HEK293 (cell line): Measurements from ENCODE around the gene ISOC2.

Source experiments
- KLF10 ChIP-seq: fragments of 450-650 bp; IDR thresholded peaks from 2 replicates; pipeline ENCODE4 v1.5.1; 2018; ENCODE audit warnings: missing biosample characterization, mild to moderate bottlenecking, missing genetic modification characterization
- KLF9 ChIP-seq: fragments of 450-650 bp; formaldehyde crosslinking; IDR thresholded peaks from 2 replicates; pipeline ENCODE4 v1.5.1; 2016; ENCODE audit warnings: missing biosample characterization, missing genetic modification characterization, low read depth
- PRDM1 ChIP-seq: fragments of 450-650 bp; formaldehyde crosslinking; IDR thresholded peaks from 2 replicates; pipeline ENCODE4; 2016; ENCODE audit warnings: missing biosample characterization, missing genetic modification characterization
- TCF7L2 ChIP-seq: IDR thresholded peaks from 2 replicates; pipeline ENCODE4 v1.6.1; 2011; ENCODE audit warnings: low read depth, mild to moderate bottlenecking, inconsistent platforms, low read length, moderate library complexity, borderline replicate concordance
- YY1 ChIP-seq: fragments of 450-650 bp; formaldehyde crosslinking; IDR thresholded peaks from 2 replicates; pipeline ENCODE4 v1.5.1; 2018; ENCODE audit warnings: missing biosample characterization, missing genetic modification characterization
- ZBTB1 ChIP-seq: fragments of 450-650 bp; formaldehyde crosslinking; IDR thresholded peaks from 2 replicates; pipeline ENCODE4 v1.5.1; 2016; ENCODE audit warnings: missing biosample characterization, missing genetic modification characterization
- ZBTB20 ChIP-seq: fragments of 450-650 bp; formaldehyde crosslinking; IDR thresholded peaks from 2 replicates; pipeline ENCODE4 v1.5.1; 2016; ENCODE audit warnings: missing biosample characterization, missing genetic modification characterization
- ZBTB48 ChIP-seq: fragments of 450-650 bp; formaldehyde crosslinking; IDR thresholded peaks from 2 replicates; pipeline ENCODE4 v1.5.1; 2016; ENCODE audit warnings: missing biosample characterization, missing genetic modification characterization
- ZEB2 ChIP-seq: fragments of 450-650 bp; formaldehyde crosslinking; IDR thresholded peaks from 2 replicates; pipeline ENCODE4 v1.5.1; 2016; ENCODE audit warnings: missing biosample characterization, missing genetic modification characterization
- ZFP41 ChIP-seq: fragments of 450-650 bp; formaldehyde crosslinking; IDR thresholded peaks from 2 replicates; pipeline ENCODE4 v1.5.1; 2016; ENCODE audit warnings: missing biosample characterization, missing genetic modification characterization, borderline replicate concordance
- ZNF132 ChIP-seq: fragments of 450-650 bp; formaldehyde crosslinking; IDR thresholded peaks from 2 replicates; pipeline ENCODE4 v1.5.1; 2017; ENCODE audit warnings: missing biosample characterization, missing genetic modification characterization, borderline replicate concordance
- ZNF157 ChIP-seq: fragments of 450-650 bp; formaldehyde crosslinking; IDR thresholded peaks from 2 replicates; pipeline ENCODE4 v1.5.1; 2016; ENCODE audit warnings: missing biosample characterization, missing genetic modification characterization
- ZNF214 ChIP-seq: fragments of 450-650 bp; formaldehyde crosslinking; IDR thresholded peaks from 2 replicates; pipeline ENCODE4 v1.5.1; 2017; ENCODE audit warnings: missing biosample characterization, mild to moderate bottlenecking, missing genetic modification characterization, borderline replicate concordance
- ZNF223 ChIP-seq: fragments of 450-650 bp; formaldehyde crosslinking; IDR thresholded peaks from 2 replicates; pipeline ENCODE4 v1.5.1; 2016; ENCODE audit warnings: missing biosample characterization, missing genetic modification characterization
- ZNF266 ChIP-seq: fragments of 450-650 bp; formaldehyde crosslinking; IDR thresholded peaks from 2 replicates; pipeline ENCODE4 v1.5.1; 2016; ENCODE audit warnings: missing biosample characterization, missing genetic modification characterization, low read depth
- ZNF311 ChIP-seq: fragments of 450-650 bp; formaldehyde crosslinking; IDR thresholded peaks from 2 replicates; pipeline ENCODE4 v1.5.1; 2017; ENCODE audit warnings: missing biosample characterization, missing genetic modification characterization, borderline replicate concordance
- ZNF350 ChIP-seq: fragments of 450-650 bp; formaldehyde crosslinking; IDR thresholded peaks from 2 replicates; pipeline ENCODE4 v1.5.0; 2017; ENCODE audit warnings: missing biosample characterization, mild to moderate bottlenecking, missing genetic modification characterization
- ZNF37A ChIP-seq: fragments of 450-650 bp; IDR thresholded peaks from 2 replicates; pipeline ENCODE4 v1.5.1; 2018; ENCODE audit warnings: missing biosample characterization, missing genetic modification characterization
- ZNF404 ChIP-seq: fragments of 450-650 bp; formaldehyde crosslinking; IDR thresholded peaks from 2 replicates; pipeline ENCODE4 v1.5.1; 2017; ENCODE audit warnings: missing biosample characterization, missing genetic modification characterization
- ZNF416 ChIP-seq: fragments of 450-650 bp; formaldehyde crosslinking; IDR thresholded peaks from 2 replicates; pipeline ENCODE4 v1.5.1; 2016; ENCODE audit warnings: missing biosample characterization, missing genetic modification characterization
- ZNF473 ChIP-seq: fragments of 450-650 bp; formaldehyde crosslinking; IDR thresholded peaks from 2 replicates; pipeline ENCODE4 v1.5.1; 2017; ENCODE audit warnings: missing biosample characterization, missing genetic modification characterization
- ZNF501 ChIP-seq: fragments of 450-650 bp; formaldehyde crosslinking; IDR thresholded peaks from 2 replicates; pipeline ENCODE4 v1.5.1; 2016; ENCODE audit warnings: missing biosample characterization, missing genetic modification characterization
- ZNF571 ChIP-seq: fragments of 450-650 bp; formaldehyde crosslinking; IDR thresholded peaks from 2 replicates; pipeline ENCODE4 v1.5.0; 2017; ENCODE audit warnings: missing biosample characterization, missing genetic modification characterization
- ZNF585B ChIP-seq: fragments of 450-650 bp; formaldehyde crosslinking; IDR thresholded peaks from 2 replicates; pipeline ENCODE4 v1.5.1; 2016; ENCODE audit warnings: missing biosample characterization, missing genetic modification characterization
- ZNF600 ChIP-seq: fragments of 450-650 bp; formaldehyde crosslinking; IDR thresholded peaks from 2 replicates; pipeline ENCODE4 v1.5.1; 2016; ENCODE audit warnings: missing biosample characterization, missing genetic modification characterization
- ZNF660 ChIP-seq: fragments of 450-650 bp; IDR thresholded peaks from 2 replicates; pipeline ENCODE4 v1.5.1; 2018; ENCODE audit warnings: missing biosample characterization, mild to moderate bottlenecking, missing genetic modification characterization
- ZNF664 ChIP-seq: fragments of 450-650 bp; formaldehyde crosslinking; IDR thresholded peaks from 2 replicates; pipeline ENCODE4 v1.5.1; 2016; ENCODE audit warnings: missing biosample characterization, missing genetic modification characterization
- ZNF747 ChIP-seq: fragments of 450-650 bp; formaldehyde crosslinking; IDR thresholded peaks from 2 replicates; pipeline ENCODE4 v1.5.1; 2016; ENCODE audit warnings: missing biosample characterization, missing genetic modification characterization
- ZNF843 ChIP-seq: fragments of 450-650 bp; formaldehyde crosslinking; IDR thresholded peaks from 2 replicates; pipeline ENCODE4 v1.5.1; 2016; ENCODE audit warnings: missing biosample characterization, missing genetic modification characterization
- ZXDB ChIP-seq: fragments of 450-650 bp; formaldehyde crosslinking; IDR thresholded peaks from 2 replicates; pipeline ENCODE4 v1.5.1; 2016; ENCODE audit warnings: missing biosample characterization, missing genetic modification characterization
- TF ChIP-seq, protein P1 (sequence below): fragments of 450-650 bp; formaldehyde crosslinking; IDR thresholded peaks from 2 replicates; pipeline ENCODE4 v1.5.1; 2017; ENCODE audit warnings: missing biosample characterization, missing genetic modification characterization
- TF ChIP-seq, protein P2 (sequence below): fragments of 450-650 bp; formaldehyde crosslinking; IDR thresholded peaks from 2 replicates; pipeline ENCODE4 v1.5.1; 2016; ENCODE audit warnings: missing biosample characterization, missing genetic modification characterization
- TF ChIP-seq, protein P3 (sequence below): fragments of 450-650 bp; formaldehyde crosslinking; IDR thresholded peaks from 2 replicates; pipeline ENCODE4 v1.5.1; 2017; ENCODE audit warnings: missing biosample characterization, mild to moderate bottlenecking, missing genetic modification characterization, moderate library complexity
- TF ChIP-seq, protein P4 (sequence below): fragments of 450-650 bp; formaldehyde crosslinking; IDR thresholded peaks from 2 replicates; pipeline ENCODE4 v1.5.1; 2016; ENCODE audit warnings: missing biosample characterization, missing genetic modification characterization
- TF ChIP-seq, protein P5 (sequence below): fragments of 450-650 bp; formaldehyde crosslinking; IDR thresholded peaks from 2 replicates; pipeline ENCODE4 v1.5.1; 2016; ENCODE audit warnings: missing biosample characterization, missing genetic modification characterization
- TF ChIP-seq, protein P6 (sequence below): fragments of 450-650 bp; formaldehyde crosslinking; optimal IDR thresholded peaks from 2 replicates; pipeline ENCODE3; 2016; ENCODE audit warnings: missing biosample characterization, mild to moderate bottlenecking, missing genetic modification characterization

ISOC2 gene

DNA sequence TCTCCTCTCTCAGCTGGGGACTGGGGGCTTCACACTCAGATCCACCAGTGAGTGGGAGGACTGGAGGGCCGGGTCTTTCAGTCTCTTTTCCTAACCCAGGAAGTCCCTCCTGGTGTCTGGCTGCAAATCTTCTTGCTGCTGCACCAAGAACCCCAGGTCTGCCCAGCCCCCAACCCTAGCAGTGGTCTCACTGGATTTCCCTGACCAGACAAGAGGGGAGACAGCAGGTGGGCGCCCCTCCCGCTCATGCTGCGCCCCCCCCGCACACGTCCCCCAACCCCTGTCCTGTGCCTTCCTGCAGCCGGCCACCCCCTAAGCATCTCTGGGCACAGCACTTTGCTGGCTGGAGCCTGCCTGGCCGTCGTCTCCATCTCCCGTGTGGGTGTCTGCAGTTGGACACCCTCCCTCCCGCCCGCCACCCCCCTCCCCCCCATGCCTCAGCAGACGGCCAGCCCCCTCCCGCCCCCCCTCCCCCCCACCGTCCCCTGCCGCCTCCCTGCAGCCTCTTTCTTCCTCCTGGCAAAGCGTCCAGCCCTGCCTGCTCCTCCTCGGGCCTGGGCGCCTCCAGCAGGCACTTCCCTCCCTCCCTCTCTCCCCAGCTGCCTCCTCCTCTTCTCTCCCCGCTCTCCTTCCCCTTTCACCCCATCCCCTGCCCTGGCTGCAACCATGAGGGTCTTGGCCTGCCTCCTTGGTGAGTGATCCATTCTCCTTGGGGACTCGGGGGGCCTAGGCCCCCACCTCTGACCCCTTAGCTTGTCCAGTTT is 26.7 kb upstream of the ISOC2 start, which contains the start of gene SSC5D (continued):
- TF ChIP-seq, protein P1, sequence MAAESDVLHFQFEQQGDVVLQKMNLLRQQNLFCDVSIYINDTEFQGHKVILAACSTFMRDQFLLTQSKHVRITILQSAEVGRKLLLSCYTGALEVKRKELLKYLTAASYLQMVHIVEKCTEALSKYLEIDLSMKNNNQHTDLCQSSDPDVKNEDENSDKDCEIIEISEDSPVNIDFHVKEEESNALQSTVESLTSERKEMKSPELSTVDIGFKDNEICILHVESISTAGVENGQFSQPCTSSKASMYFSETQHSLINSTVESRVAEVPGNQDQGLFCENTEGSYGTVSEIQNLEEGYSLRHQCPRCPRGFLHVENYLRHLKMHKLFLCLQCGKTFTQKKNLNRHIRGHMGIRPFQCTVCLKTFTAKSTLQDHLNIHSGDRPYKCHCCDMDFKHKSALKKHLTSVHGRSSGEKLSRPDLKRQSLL (tag by site-specific recombination): no peak
- TF ChIP-seq ZNF266 (no peak), PRDM1 (tag by site-specific recombination) (no peak), ZNF843 (tag by site-specific recombination) (0 out of 2 replicates have a peak, but pooled peaks have one; percentile 1), ZNF660 (tag by site-specific recombination) (no peak), ZNF311 (tag by site-specific recombination) (no peak), ZEB2 (tag by site-specific recombination) (no peak), ZNF571 (no peak), ZNF501 (tag by site-specific recombination) (no peak), TCF7L2 (no peak), ZNF404 (tag by site-specific recombination) (no peak), ZNF473 (tag by site-specific recombination) (no peak), ZNF600 (tag by site-specific recombination) (no peak), KLF9 (tag by site-specific recombination) (no peak), ZBTB20 (tag by site-specific recombination) (no peak), ZNF223 (tag by site-specific recombination) (no peak), ZNF747 (tag by site-specific recombination) (no peak), ZXDB (tag by site-specific recombination) (no peak; the same call in 1 of the 2 replicates), ZNF157 (tag by site-specific recombination) (no peak), ZNF214 (tag by site-specific recombination) (no peak), ZNF37A (tag by site-specific recombination) (no peak), ZBTB48 (tag by site-specific recombination) (peak; percentile 42; the same call in 1 of the 2 replicates), ZNF585B (tag by site-specific recombination) (no peak), ZNF416 (tag by site-specific recombination) (no peak), ZNF132 (tag by site-specific recombination) (no peak), YY1 (no peak), KLF10 (tag by site-specific recombination) (no peak), ZFP41 (tag by site-specific recombination) (no peak), ZNF350 (tag by site-specific recombination) (no peak), ZBTB1 (tag by site-specific recombination) (no peak), ZNF664 (tag by site-specific recombination) (no peak)
- TF ChIP-seq, protein P2, sequence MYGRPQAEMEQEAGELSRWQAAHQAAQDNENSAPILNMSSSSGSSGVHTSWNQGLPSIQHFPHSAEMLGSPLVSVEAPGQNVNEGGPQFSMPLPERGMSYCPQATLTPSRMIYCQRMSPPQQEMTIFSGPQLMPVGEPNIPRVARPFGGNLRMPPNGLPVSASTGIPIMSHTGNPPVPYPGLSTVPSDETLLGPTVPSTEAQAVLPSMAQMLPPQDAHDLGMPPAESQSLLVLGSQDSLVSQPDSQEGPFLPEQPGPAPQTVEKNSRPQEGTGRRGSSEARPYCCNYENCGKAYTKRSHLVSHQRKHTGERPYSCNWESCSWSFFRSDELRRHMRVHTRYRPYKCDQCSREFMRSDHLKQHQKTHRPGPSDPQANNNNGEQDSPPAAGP (tag by site-specific recombination): no peak; the same call in 1 of the 2 replicates
- TF ChIP-seq, protein P3, sequence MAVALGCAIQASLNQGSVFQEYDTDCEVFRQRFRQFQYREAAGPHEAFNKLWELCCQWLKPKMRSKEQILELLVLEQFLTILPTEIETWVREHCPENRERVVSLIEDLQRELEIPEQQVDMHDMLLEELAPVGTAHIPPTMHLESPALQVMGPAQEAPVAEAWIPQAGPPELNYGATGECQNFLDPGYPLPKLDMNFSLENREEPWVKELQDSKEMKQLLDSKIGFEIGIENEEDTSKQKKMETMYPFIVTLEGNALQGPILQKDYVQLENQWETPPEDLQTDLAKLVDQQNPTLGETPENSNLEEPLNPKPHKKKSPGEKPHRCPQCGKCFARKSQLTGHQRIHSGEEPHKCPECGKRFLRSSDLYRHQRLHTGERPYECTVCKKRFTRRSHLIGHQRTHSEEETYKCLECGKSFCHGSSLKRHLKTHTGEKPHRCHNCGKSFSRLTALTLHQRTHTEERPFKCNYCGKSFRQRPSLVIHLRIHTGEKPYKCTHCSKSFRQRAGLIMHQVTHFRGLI (tag by site-specific recombination): no peak
- TF ChIP-seq, protein P4, sequence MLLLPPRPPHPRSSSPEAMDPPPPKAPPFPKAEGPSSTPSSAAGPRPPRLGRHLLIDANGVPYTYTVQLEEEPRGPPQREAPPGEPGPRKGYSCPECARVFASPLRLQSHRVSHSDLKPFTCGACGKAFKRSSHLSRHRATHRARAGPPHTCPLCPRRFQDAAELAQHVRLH (tag by site-specific recombination): peak; percentile 23; the same call in 1 of the 2 replicates
- TF ChIP-seq, protein P5, sequence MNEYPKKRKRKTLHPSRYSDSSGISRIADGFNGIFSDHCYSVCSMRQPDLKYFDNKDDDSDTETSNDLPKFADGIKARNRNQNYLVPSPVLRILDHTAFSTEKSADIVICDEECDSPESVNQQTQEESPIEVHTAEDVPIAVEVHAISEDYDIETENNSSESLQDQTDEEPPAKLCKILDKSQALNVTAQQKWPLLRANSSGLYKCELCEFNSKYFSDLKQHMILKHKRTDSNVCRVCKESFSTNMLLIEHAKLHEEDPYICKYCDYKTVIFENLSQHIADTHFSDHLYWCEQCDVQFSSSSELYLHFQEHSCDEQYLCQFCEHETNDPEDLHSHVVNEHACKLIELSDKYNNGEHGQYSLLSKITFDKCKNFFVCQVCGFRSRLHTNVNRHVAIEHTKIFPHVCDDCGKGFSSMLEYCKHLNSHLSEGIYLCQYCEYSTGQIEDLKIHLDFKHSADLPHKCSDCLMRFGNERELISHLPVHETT (tag by site-specific recombination): no peak
- TF ChIP-seq, protein P6, sequence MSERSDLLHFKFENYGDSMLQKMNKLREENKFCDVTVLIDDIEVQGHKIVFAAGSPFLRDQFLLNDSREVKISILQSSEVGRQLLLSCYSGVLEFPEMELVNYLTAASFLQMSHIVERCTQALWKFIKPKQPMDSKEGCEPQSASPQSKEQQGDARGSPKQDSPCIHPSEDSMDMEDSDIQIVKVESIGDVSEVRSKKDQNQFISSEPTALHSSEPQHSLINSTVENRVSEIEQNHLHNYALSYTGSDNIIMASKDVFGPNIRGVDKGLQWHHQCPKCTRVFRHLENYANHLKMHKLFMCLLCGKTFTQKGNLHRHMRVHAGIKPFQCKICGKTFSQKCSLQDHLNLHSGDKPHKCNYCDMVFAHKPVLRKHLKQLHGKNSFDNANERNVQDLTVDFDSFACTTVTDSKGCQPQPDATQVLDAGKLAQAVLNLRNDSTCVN: no peak
